K562 (cell line): ENCODE measurements around the gene MAGIX. TPM values are rescaled to one million over a fixed set of nuclear protein-coding genes. Genes with fewer than 3 reads are reported as not detected.

Experiments used
- CC2D1A ChIP-seq: fragments of 450-650 bp; IDR thresholded peaks from 2 replicates; pipeline ENCODE4 v1.6.1; 2017; ENCODE audit warnings: mild to moderate bottlenecking
- CCNT2 ChIP-seq: IDR thresholded peaks from 2 replicates; pipeline ENCODE4 v1.6.1; 2011; ENCODE audit warnings: borderline replicate concordance, low read depth, mild to moderate bottlenecking, moderate library complexity, mixed read lengths, low read length; ENCODE audit not compliant: insufficient read length; ENCODE audit errors: extremely low read depth
- CEBPB ChIP-seq: fragments of 450-650 bp; IDR thresholded peaks from 2 replicates; pipeline ENCODE4 v1.6.1; 2016; ENCODE audit warnings: missing genetic modification characterization, missing compliant biosample characterization
- CREB1 ChIP-seq, 2 experiments: sonication (generic) in 1 of 2; formaldehyde crosslinking in 1 of 2; IDR thresholded peaks; 2 replicates each; pipeline versions ENCODE4 v1.6.1 to v1.8.0; 2012 to 2022; ENCODE audit warnings: inconsistent platforms in 1 of 2, mild to moderate bottlenecking in 1 of 2, missing genetic modification reagents in 1 of 2, moderate library complexity in 1 of 2
- ESRRA ChIP-seq: fragments of 450-650 bp; IDR thresholded peaks from 2 replicates; pipeline ENCODE4 v1.6.1; 2014; ENCODE audit warnings: low read depth, mild to moderate bottlenecking, moderate library complexity, borderline replicate concordance
- NFATC3 ChIP-seq: fragments of 450-650 bp; IDR thresholded peaks from 2 replicates; pipeline ENCODE4 v1.6.1; 2017; ENCODE audit warnings: mild to moderate bottlenecking
- SETDB1 ChIP-seq: IDR thresholded peaks from one replicate; pipeline ENCODE4 v1.6.1; 2012; ENCODE audit warnings: low read length, control low read depth, inconsistent platforms
- SMC3 ChIP-seq: conservative IDR thresholded peaks from 2 replicates; pipeline ENCODE4 v1.6.1; 2011; ENCODE audit warnings: low read depth, low read length, improper control_type of control experiment; ENCODE audit not compliant: insufficient read depth
- TAF1 ChIP-seq: IDR thresholded peaks from 2 replicates; pipeline ENCODE4 v1.6.1; 2011; ENCODE audit warnings: mild to moderate bottlenecking, low read length, moderate library complexity; ENCODE audit not compliant: insufficient read depth, control insufficient read depth, severe bottlenecking; ENCODE audit errors: extremely low read depth
- TCF7L2 ChIP-seq: fragments of 150-350 bp; IDR thresholded peaks from 2 replicates; pipeline ENCODE4 v1.6.1; 2016; ENCODE audit warnings: low read depth, mild to moderate bottlenecking, low read length, moderate library complexity
- ZNF134 ChIP-seq: fragments of 250-450 bp; sonication (Bioruptor Pico); conservative IDR thresholded peaks from 2 replicates; pipeline ENCODE4 v1.4.0; 2020
- ZNF23 ChIP-seq: fragments of 250-450 bp; sonication (Bioruptor Pico); IDR thresholded peaks from 2 replicates; pipeline ENCODE4 v1.4.0; 2020; ENCODE audit warnings: mild to moderate bottlenecking
- polyA plus RNA-seq, 8 experiments: library from polyadenylated mRNA; depleted of rRNA in 4 of 8; stranded (reverse) in 5 of 8; unstranded in 3 of 8; fragments of >200 nt; fragmentation: Nextera tagmentation in 2 of 8; fragmentation: Illumina TruSeq in 1 of 8; extraction: Ambion mirVana in 2 of 8; extraction: Trizol in 1 of 8; gene quantifications; 2 replicates each; pipeline versions ENCODE4 v1.2.1 to v1.2.3, GENCODE V29; 2011 to 2014; ENCODE audit warnings: inconsistent platforms in 1 of 8, missing spikeins in 1 of 8
- total RNA-seq, 7 experiments: library from RNA; depleted of rRNA in 6 of 7; stranded (reverse); fragments of >200 nt in 6 of 7; fragmentation: Illumina TruSeq in 2 of 7; extraction: Trizol in 2 of 7; gene quantifications; 2 replicates each; pipeline versions ENCODE4 v1.2.1 to v1.2.3, GENCODE V29; 2011 to 2021; ENCODE audit warnings: low replicate concordance in 1 of 7
- TF ChIP-seq, protein P1 (sequence below): fragments of 450-650 bp; IDR thresholded peaks from 2 replicates; pipeline ENCODE4 v1.6.1; 2014; ENCODE audit warnings: low read depth, mild to moderate bottlenecking, moderate library complexity, borderline replicate concordance
- TF ChIP-seq, protein P2 (sequence below): fragments of 250-450 bp; sonication (Bioruptor Pico); IDR thresholded peaks from 2 replicates; pipeline ENCODE4 v1.8.0; 2021; ENCODE audit warnings: mild to moderate bottlenecking, moderate library complexity
- TF ChIP-seq, protein P3 (sequence below): fragments of 150-350 bp; IDR thresholded peaks from 2 replicates; pipeline ENCODE4 v1.6.1; 2014; ENCODE audit warnings: low read depth, mild to moderate bottlenecking, low read length, borderline replicate concordance
- TF ChIP-seq, protein P4 (sequence below): fragments of 250-450 bp; sonication (Bioruptor Pico); IDR thresholded peaks from 2 replicates; pipeline ENCODE4 v1.5.0; 2022; ENCODE audit warnings: mild to moderate bottlenecking

MAGIX gene
- total and polyA plus RNA-seq, 9 of the 15 experiments (the other 6 are each of a cell fraction or from before 2014, with no cell fraction given), result 0.08 to 3.5 (median 0.47) TPM

DNA sequence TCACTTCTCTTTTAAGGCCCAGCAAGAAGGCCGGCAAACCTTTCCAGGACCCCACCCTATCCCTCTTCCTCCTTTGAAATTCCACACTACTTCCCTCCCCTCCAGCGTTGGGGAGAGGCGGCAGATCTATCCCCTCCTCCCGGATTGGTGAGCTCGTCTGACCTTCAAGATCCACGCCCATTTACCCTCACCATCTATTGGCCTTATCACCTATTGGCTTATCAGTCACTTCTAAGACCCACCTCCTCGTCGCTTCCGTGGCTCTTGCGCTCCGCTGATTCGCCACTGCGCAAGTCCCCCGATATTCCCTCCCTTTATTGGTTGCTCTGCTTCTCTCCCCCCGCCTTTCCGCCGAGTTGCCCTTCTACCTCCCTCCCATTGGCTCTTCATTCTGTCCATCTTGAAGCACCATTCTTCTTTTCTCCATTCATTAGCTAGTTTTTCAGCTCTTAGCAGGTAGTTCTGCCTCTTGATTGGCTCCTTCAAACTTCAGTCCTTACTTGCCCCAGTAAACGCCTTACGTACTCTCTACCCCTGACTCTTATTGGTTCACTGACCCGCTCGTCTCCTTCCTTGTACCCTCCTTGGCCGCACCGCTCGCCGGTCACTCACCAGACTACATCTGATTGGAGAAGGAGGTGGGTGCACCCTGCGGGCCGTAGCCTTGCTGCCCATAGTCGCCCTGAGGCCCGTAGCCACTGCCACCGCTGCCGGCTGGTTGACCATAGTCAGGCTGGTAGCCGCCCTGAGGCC lies 28.4 kb downstream of the MAGIX start (continued):
- TF ChIP-seq, protein P1, sequence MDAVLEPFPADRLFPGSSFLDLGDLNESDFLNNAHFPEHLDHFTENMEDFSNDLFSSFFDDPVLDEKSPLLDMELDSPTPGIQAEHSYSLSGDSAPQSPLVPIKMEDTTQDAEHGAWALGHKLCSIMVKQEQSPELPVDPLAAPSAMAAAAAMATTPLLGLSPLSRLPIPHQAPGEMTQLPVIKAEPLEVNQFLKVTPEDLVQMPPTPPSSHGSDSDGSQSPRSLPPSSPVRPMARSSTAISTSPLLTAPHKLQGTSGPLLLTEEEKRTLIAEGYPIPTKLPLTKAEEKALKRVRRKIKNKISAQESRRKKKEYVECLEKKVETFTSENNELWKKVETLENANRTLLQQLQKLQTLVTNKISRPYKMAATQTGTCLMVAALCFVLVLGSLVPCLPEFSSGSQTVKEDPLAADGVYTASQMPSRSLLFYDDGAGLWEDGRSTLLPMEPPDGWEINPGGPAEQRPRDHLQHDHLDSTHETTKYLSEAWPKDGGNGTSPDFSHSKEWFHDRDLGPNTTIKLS, result 0 out of 2 replicates have a peak, but pooled peaks have one; percentile 29
- TF ChIP-seq NFATC3 (no peak), CCNT2 (no peak), ZNF23 (no peak), CREB1 (IDR thresholded peaks at IDR 0.05) (peak; percentile 82), CREB1 (CRISPR knock-in tag; IDR thresholded peaks at IDR 0.05) (peak; percentile 80), TCF7L2 (no peak), CC2D1A (no peak; the same call in 1 of the 2 replicates), ZNF134 (CRISPR knock-in tag) (no peak), CEBPB (tag) (no peak), SETDB1 (no peak), TAF1 (peak; percentile 76), ESRRA (peak; percentile 79), SMC3 (no peak)
- TF ChIP-seq, protein P2, sequence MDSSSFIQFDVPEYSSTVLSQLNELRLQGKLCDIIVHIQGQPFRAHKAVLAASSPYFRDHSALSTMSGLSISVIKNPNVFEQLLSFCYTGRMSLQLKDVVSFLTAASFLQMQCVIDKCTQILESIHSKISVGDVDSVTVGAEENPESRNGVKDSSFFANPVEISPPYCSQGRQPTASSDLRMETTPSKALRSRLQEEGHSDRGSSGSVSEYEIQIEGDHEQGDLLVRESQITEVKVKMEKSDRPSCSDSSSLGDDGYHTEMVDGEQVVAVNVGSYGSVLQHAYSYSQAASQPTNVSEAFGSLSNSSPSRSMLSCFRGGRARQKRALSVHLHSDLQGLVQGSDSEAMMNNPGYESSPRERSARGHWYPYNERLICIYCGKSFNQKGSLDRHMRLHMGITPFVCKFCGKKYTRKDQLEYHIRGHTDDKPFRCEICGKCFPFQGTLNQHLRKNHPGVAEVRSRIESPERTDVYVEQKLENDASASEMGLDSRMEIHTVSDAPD (CRISPR knock-in tag), result no peak
- TF ChIP-seq, protein P3, sequence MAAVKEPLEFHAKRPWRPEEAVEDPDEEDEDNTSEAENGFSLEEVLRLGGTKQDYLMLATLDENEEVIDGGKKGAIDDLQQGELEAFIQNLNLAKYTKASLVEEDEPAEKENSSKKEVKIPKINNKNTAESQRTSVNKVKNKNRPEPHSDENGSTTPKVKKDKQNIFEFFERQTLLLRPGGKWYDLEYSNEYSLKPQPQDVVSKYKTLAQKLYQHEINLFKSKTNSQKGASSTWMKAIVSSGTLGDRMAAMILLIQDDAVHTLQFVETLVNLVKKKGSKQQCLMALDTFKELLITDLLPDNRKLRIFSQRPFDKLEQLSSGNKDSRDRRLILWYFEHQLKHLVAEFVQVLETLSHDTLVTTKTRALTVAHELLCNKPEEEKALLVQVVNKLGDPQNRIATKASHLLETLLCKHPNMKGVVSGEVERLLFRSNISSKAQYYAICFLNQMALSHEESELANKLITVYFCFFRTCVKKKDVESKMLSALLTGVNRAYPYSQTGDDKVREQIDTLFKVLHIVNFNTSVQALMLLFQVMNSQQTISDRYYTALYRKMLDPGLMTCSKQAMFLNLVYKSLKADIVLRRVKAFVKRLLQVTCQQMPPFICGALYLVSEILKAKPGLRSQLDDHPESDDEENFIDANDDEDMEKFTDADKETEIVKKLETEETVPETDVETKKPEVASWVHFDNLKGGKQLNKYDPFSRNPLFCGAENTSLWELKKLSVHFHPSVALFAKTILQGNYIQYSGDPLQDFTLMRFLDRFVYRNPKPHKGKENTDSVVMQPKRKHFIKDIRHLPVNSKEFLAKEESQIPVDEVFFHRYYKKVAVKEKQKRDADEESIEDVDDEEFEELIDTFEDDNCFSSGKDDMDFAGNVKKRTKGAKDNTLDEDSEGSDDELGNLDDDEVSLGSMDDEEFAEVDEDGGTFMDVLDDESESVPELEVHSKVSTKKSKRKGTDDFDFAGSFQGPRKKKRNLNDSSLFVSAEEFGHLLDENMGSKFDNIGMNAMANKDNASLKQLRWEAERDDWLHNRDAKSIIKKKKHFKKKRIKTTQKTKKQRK, result peak; percentile 98
- TF ChIP-seq, protein P4, sequence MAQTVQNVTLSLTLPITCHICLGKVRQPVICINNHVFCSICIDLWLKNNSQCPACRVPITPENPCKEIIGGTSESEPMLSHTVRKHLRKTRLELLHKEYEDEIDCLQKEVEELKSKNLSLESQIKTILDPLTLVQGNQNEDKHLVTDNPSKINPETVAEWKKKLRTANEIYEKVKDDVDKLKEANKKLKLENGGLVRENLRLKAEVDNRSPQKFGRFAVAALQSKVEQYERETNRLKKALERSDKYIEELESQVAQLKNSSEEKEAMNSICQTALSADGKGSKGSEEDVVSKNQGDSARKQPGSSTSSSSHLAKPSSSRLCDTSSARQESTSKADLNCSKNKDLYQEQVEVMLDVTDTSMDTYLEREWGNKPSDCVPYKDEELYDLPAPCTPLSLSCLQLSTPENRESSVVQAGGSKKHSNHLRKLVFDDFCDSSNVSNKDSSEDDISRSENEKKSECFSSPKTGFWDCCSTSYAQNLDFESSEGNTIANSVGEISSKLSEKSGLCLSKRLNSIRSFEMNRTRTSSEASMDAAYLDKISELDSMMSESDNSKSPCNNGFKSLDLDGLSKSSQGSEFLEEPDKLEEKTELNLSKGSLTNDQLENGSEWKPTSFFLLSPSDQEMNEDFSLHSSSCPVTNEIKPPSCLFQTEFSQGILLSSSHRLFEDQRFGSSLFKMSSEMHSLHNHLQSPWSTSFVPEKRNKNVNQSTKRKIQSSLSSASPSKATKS (CRISPR knock-in tag), result no peak
